Parathyroid adenoma (tissue), 2 donors: ENCODE data around the gene IL19.

ENCODE experiments used
- H2AFZ ChIP-seq: fragments of 300-600 bp; sonication (generic); one replicate; pipeline ENCODE4 v1.7.0; 2017; ENCODE audit warnings: antibody characterized with exemption, mild to moderate bottlenecking
- H3K27ac ChIP-seq: fragments of 300-600 bp; sonication (generic); one replicate; pipeline ENCODE4 v1.7.0; 2017
- H3K27me3 ChIP-seq: fragments of 300-600 bp; sonication (generic); one replicate; pipeline ENCODE4 v1.7.0; 2017; ENCODE audit warnings: low read length; ENCODE audit not compliant: control insufficient read depth, insufficient read depth
- H3K36me3 ChIP-seq: fragments of 300-600 bp; sonication (generic); one replicate; pipeline ENCODE4 v1.7.0; 2017; ENCODE audit warnings: low read length; ENCODE audit not compliant: control insufficient read depth, insufficient read depth
- H3K4me1 ChIP-seq: fragments of 300-600 bp; sonication (generic); one replicate; pipeline ENCODE4 v1.7.0; 2017; ENCODE audit warnings: control low read depth
- H3K4me2 ChIP-seq: fragments of 300-600 bp; sonication (generic); one replicate; pipeline ENCODE4 v1.7.0; 2017; ENCODE audit warnings: low read length
- H3K4me3 ChIP-seq: fragments of 300-600 bp; sonication (generic); one replicate; pipeline ENCODE4 v1.7.0; 2017; ENCODE audit warnings: low read depth, low read length
- H3K79me2 ChIP-seq: fragments of 300-600 bp; sonication (generic); one replicate; pipeline ENCODE4 v1.7.0; 2017; ENCODE audit warnings: control low read depth
- H3K9ac ChIP-seq: fragments of 300-600 bp; sonication (generic); one replicate; pipeline ENCODE4 v1.7.0; 2017; ENCODE audit warnings: mild to moderate bottlenecking
- H3K9me3 ChIP-seq: fragments of 300-600 bp; sonication (generic); one replicate; pipeline ENCODE4 v1.7.0; 2017; ENCODE audit warnings: low read length; ENCODE audit not compliant: control insufficient read depth
- TF ChIP-seq, protein P1 (sequence below): fragments of 300-600 bp; sonication (generic); IDR thresholded peaks from one replicate; pipeline ENCODE4 v1.7.0; 2017; ENCODE audit warnings: antibody characterized with exemption, mild to moderate bottlenecking
- donor health status: primary hyperparathyroidism.

IL19 gene

DNA sequence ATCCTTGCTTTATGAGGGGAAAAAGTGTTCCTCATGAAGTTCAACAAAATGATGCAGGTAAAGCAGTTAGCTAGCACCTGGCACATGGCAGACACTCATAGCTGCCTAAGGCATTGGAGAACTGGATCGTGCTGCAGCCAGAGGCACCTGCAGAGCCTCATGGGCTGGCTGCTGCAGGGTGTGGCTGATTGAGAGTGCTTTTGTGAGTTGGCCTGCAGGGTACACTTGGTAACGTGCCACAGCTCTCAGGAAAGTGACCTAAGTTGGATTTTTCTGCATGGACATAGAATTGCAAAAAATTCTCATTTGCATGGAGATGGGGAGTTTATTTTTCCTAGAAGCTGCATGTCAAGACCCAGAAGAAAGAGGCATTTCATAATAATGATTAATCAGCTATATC, 63.2 kb downstream of the IL19 start:
- Histone ChIP-seq H3K79me2 (no peaks in the 10 kb centered on the region), H2AFZ (no peak overlapping the region), H3K9ac (no peak overlapping the region), H3K4me1 (no peaks in the 10 kb centered on the region), H3K36me3 (no peaks in the 10 kb centered on the region), H3K27me3 (no peaks in the 10 kb centered on the region), H3K9me3 (no peaks in the 10 kb centered on the region), H3K27ac (no peak overlapping the region), H3K4me2 (no peak overlapping the region), H3K4me3 (no peak overlapping the region)
- TF ChIP-seq, protein P1, sequence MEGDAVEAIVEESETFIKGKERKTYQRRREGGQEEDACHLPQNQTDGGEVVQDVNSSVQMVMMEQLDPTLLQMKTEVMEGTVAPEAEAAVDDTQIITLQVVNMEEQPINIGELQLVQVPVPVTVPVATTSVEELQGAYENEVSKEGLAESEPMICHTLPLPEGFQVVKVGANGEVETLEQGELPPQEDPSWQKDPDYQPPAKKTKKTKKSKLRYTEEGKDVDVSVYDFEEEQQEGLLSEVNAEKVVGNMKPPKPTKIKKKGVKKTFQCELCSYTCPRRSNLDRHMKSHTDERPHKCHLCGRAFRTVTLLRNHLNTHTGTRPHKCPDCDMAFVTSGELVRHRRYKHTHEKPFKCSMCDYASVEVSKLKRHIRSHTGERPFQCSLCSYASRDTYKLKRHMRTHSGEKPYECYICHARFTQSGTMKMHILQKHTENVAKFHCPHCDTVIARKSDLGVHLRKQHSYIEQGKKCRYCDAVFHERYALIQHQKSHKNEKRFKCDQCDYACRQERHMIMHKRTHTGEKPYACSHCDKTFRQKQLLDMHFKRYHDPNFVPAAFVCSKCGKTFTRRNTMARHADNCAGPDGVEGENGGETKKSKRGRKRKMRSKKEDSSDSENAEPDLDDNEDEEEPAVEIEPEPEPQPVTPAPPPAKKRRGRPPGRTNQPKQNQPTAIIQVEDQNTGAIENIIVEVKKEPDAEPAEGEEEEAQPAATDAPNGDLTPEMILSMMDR, result no peak

DNA sequence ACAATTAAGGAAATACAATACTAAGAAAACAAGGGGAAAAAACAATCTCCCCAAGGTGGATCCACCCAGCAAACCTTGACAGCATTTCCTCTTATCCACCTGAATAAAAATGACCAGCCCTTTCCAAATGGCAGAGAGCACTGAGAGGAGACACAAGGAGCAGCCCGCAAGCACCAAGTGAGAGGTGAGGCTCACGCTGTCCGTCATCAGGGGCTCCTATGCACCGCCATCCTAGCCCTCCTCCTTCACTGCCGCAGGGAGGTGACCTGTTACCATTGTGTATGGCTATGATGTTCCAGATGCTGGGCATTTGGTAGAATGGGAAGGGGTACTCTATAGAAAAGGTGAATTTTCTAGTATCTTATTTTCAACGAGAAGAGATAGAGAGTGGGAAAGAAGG, 63.6 kb downstream of the IL19 start:
- TF ChIP-seq, protein P1, result no peak
- no peaks in the 10 kb centered on the region for H3K27me3 ChIP-seq
- no peaks in the 10 kb centered on the region for H3K4me1 ChIP-seq
- H2AFZ ChIP-seq, result no peak overlapping the region
- no peak overlapping the region for H3K4me3 ChIP-seq
- no peak overlapping the region for H3K4me2 ChIP-seq
- H3K79me2 ChIP-seq, result no peaks in the 10 kb centered on the region
- H3K9ac ChIP-seq, result no peak overlapping the region
- no peaks in the 10 kb centered on the region for H3K36me3 ChIP-seq
- no peaks in the 10 kb centered on the region for H3K9me3 ChIP-seq
- H3K27ac ChIP-seq, result no peak overlapping the region

DNA sequence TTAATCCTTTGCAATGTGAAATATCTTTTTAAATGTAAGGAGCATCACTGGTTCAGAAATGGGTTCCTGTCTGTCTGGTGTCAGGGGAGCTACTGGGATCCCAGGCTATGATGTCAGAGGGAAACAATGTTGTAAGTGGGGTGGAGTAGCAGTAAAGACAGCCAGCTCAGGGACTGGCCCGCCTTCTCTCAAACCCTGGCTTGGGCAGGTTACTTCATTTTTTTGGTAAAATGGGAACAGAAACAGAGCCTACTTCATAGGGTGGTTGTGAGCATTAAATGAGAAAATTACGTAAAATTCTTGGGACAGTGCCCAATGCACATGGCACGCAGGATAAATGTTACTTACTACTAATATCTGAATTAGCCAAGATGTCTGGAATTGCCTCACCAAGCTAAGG, 64.1 kb downstream of the IL19 start:
- Histone ChIP-seq H3K4me3 (no peak overlapping the region), H3K9me3 (no peaks in the 10 kb centered on the region), H3K4me1 (no peaks in the 10 kb centered on the region), H3K27ac (no peak overlapping the region), H3K9ac (no peak overlapping the region), H3K27me3 (no peaks in the 10 kb centered on the region), H3K4me2 (no peak overlapping the region), H3K36me3 (no peaks in the 10 kb centered on the region), H2AFZ (no peak overlapping the region), H3K79me2 (no peaks in the 10 kb centered on the region)
- TF ChIP-seq, protein P1, result no peak

DNA sequence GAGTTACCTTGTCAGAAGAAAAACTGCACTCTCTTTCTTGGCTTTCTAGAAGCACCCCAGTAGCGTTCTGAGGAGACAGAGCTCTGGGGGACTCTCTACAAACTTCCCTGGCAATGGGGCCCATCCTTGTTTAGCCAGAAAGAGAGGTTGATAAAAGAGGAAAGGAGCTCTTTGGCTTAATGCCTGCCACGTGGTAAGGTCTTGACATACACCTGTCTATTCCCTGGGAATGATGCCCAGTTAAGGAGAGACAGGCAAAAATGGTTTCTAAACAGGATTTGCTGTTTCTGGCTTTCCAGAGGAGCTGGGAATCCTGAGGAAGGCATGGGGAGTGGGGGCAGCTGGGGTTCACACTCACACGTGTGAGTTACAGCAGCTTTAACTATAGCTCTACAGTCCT, 64.6 kb downstream of the IL19 start:
- Histone ChIP-seq H2AFZ (no peak overlapping the region), H3K27ac (no peak overlapping the region), H3K9me3 (no peaks in the 10 kb centered on the region), H3K4me1 (no peaks in the 10 kb centered on the region), H3K79me2 (no peaks in the 10 kb centered on the region), H3K9ac (no peak overlapping the region), H3K36me3 (no peaks in the 10 kb centered on the region), H3K4me3 (no peak overlapping the region), H3K4me2 (no peak overlapping the region), H3K27me3 (no peaks in the 10 kb centered on the region)
- TF ChIP-seq, protein P1, result no peak

DNA sequence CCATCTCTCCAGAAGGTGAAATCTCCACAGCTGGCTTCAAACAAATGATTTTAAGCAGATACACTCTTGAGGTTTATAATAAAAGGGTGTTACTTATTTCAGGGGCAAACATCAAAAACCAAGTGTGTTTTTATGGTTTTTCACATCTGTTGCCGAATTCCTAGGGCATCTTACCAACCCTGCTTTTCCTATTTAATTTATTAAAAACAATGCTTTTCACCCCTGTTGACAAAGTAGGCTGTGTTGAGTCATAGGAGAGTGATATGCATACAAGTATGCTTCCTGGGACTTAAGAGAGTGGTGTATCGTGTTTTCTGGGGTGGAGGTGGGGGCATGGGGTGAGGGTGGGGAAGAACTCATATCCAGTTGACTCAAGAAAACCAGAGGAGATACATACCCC, 65.5 kb downstream of the IL19 start:
- Histone ChIP-seq H3K9ac (no peak overlapping the region), H3K79me2 (no peaks in the 10 kb centered on the region), H3K9me3 (no peaks in the 10 kb centered on the region), H3K27ac (no peak overlapping the region), H3K27me3 (no peaks in the 10 kb centered on the region), H3K4me3 (no peak overlapping the region), H2AFZ (no peak overlapping the region), H3K36me3 (no peaks in the 10 kb centered on the region), H3K4me1 (no peaks in the 10 kb centered on the region), H3K4me2 (no peak overlapping the region)
- TF ChIP-seq, protein P1, result no peak
